Measurements from ENCODE around the gene SLC9A3.

Gene SLC9A3

GRCh38 chr5:438481-438981 lies 85.7 kb downstream of the SLC9A3 start:
- DNase-seq = no peak

- no peak for DNase-seq
Observed at GRCh38 chr5:437281-437771, 86.9 kb downstream of the SLC9A3 start.

- DNase-seq = no peak
Observed at GRCh38 chr5:436641-436975, 87.6 kb downstream of the SLC9A3 start.

GRCh38 chr5:435961-436640 lies 88.1 kb downstream of the SLC9A3 start:
- DNase-seq = no peak

DNA sequence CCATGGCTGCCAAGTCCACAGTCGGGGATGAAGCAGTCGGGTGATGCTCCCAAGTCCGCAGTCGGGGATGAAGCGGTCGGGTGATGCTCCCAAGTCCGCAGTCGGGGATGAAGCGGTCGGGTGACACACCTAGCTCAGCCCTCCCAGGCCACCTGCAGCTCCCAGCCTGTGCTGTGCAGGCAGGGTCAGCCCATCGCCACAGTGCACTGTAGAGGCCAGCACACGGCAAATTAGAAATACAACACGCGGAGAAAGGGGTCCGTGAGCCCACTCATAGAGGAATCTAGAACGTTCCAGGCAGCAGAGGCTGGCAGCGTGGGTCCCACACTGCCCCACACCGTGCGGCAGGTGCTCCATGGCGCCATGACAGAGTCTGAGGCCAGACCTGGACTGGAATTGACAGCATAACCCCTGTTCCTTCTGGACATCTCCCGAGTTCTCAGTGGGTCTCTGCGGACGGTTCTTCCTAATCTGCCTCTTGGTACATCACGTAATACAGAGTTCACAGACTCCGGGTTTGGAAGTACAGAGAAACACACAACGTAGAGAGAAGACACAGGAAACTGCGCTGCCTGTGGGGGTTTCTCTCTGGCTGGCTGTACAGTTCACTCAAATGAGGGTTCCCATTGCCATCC lies 89.0 kb downstream of the SLC9A3 start:
- no peak for DNase-seq

- no peak for DNase-seq
Observed at GRCh38 chr5:434443-435146, 89.7 kb downstream of the SLC9A3 start.

DNA sequence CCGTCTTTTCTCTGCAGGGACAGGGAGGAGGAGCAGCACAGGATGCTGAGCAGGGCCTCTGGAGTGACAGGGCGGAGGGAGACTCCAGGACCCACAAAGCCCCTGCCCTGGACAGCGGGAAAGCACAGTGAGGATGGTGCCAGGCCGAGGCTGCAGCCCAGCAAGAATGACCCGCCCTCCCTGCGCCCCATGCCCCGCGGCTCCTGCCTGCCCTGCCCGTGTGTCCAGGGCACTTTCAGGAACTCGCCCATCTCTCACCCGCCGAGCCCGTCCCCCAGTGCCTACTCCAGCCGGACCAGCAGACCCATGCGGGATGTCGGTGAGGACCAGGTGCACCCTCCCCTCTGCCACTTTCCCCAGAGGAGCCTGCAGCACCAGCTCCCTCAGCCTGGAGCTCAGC lies 90.4 kb downstream of the SLC9A3 start:
- DNase-seq = no peak

DNA sequence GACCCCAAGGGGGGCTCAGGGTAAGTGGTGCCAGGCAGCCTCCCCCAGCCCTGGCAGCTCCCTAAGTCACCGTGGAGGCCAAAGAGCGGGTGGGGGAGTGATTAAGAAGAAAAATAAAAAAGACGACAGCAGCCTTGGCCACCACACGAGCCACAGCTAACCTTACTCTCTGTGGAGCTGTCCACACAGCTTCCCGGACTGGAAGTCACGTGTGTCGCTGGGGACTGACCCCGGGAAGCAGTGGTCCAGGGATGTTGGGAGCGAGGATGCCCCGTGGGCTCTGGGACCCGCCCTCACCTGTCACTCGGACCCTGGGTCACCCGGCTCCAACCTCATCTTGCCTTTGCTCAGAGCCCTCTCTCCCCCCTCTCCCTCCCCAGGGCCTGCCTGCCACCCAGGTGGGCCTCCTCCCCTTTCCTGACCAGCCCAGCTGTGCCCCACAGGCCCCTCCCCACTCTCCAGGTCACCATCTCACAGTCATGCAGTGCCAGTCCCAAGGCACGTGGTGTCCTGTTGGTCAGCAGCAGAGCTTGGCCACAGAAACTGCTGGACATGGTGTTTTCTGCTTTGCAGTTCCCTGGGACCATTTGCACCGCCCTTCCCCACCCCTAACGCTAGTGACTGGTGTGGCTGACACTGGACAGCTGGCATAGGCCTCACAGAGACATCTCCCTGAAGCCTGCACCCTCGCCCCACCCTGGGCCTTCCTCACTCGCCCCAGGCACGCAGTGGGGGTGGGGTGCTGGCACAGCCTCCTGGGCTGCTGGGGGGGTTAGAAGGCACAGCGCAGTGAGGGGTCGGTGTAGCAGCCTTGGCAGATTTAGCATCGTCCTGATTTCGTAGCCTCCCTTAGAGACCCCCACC lies 91.1 kb downstream of the SLC9A3 start:
- no peak for DNase-seq

DNA sequence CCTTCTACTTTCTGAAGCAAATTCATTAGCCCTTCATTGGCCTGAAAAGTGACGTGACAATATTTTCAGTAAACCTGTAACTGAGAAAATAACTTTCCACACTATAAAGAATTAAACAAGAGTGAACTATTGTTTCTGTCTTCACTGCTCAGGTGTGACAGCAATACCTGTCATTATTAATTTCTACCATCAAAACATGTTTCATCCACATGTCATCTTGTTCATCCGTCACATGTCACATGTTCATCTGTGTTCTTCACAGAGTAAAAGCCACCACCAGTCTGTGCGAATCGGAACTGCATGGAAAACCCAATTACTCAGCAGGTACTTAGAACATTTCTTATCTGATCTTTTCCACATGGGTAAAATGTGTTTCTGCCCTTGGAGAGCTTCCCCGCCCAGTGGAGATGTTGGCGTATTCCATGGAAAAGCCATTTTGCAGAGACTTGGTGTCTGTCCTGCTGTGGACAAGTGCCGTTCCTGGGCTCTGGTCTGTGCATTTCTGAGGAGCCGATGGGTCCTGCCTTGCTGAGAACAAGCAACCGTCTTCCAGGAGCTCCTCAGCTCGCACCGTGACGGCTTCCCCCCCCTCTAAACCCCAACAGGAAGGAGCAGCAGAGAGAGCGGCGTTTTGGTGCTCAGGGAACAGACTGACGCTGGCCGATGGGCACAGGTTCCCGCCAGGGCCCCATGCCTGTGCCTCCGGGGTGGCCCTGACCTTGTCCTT lies 91.9 kb downstream of the SLC9A3 start:
- no peak for DNase-seq

DNA sequence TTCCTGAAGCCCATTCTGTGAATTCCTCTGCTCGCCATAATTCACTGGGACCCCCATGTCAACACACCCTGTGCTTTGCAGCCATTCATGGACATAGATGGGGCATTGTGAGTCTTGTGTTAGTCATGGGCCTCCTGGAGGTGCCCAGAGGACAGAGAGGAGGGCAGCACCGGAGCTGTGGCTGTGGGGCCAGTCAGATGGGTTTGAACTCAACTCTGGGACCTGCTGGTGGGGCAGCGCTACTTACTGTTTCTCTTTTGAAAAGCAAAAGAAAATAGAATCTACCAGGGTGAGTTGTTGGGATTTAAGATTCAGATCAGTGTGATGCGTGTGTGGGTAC lies 92.6 kb downstream of the SLC9A3 start:
- no peak for DNase-seq

DNA sequence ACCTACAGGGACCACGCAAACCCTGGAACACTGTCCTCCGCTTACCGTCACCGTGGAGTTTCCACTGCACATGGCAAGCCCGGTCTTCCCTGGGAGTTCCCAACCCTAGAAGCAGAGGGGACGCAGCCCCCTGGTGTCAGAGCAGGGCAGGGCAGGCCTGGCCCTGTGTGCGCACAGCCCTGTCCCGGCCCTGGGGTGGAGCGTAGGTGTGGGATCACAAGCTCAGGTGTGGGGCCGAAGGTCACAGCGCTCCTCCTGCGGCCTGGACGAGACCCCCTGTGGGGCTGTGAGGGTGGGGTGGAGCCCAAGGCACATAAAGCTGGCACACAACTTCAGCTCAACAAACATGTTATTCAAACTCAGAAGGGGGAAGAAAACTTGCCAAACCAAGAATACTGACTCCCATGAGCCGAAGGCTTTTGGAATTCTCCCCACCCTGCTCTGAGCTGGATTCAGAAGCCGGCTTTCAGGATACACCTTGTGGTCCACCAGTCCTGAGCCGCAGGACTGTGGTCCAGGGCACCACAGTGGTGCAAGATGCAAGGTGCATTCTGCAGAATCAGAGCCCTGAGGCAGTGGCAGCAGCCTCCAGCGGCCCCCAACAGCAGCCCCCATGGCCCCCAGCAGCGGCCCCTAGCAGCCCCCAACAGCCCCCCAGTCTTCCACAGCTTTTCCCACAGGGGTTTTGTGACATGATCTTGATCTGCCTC lies 93.1 kb downstream of the SLC9A3 start:
- DNase-seq = no peak

- DNase-seq = no peak
Observed at GRCh38 chr5:430214-430925, 93.9 kb downstream of the SLC9A3 start.

DNA sequence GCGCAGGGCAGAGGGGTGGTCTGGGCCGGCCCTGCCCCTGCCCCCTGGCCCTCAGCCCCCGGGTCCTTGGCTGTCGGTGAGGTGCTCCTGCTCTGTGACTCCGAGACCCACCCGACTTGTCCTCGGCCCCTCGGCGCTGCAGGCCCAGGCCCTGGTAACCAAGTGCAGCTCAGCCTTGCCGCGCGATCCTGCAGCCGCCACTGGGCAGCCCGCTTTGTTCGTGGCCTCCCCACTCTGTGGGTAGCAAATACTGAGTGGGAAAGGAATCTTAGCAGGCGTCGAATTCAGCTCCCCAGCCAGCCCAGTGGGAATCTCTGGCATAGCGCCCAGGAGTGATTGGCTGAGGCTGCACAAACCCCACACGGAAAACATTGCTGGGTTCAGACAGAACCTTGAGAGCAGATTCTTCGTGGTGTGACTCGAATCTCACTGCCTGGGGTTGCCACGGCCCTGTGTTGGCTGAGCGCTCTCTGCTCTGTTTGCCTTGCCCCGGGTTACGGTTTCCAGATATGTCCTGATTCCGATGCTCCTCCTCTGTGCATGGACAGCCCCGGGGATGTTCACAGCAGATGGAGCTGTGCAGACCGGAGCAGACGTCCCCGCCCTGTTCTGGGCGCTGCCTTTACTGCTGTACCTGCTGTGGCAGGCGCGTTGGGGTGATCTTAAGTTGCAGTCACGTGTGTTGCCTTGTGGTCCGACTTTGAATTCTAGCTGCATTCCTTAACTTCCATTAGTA lies 94.6 kb downstream of the SLC9A3 start:
- no peak for DNase-seq

- DNase-seq = no peak
Observed at GRCh38 chr5:428754-429452, 95.3 kb downstream of the SLC9A3 start.

DNA sequence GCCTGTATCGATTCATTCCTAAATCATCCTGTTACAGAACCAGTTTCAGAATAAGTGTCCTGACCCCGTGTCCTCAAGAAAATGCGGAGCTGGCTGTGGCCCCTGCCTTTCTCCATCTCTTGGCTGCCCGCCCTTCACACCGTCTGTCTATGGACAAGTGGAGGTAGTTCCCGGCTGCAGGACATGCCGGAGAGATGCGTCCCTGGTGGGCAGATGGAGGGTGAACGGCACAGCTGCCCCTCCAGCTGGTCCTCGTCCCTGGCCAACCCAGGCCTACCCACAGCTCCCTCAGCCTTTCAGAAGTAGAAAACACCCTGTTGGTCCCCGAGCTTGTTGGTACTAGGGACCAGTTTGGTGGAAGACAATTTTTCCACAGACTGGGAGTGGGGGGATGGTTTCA lies 96.0 kb downstream of the SLC9A3 start:
- DNase-seq = no peak

DNA sequence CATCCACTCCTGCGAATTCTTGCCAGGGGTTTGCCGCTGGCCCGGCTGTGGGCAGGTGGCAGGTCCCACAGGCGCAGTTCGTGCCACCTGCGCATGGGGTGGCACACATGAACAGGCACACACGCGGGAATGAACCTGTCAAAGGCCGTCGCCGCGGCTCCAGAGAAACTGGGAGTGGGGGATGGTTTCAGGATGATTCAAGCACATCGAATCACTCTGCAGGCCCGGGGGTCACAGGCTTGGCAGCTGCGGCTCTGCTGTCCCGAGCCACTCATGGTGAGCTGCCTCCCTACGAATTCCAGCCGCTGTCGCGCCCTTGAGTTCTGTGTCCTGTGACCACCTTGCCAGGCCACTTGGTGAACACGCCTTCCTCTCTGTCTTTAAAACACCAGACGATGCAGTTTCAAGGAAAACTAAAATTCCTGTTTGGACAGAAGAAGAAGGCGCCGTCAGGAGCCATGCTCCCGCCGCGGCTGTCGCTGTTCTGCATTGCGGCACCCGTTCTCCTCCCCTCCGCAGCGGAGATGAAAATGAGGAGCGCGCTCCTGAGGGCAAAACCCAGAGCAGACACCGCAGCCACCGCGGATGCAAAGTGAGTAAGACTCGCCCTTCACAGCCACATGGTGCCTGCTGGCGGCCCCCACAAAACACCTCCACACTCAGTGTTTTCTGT lies 96.7 kb downstream of the SLC9A3 start:
- DNase-seq = no peak

GRCh38 chr5:426392-426976 lies 97.8 kb downstream of the SLC9A3 start:
- no peak for DNase-seq

GRCh38 chr5:425714-426113 lies 98.5 kb downstream of the SLC9A3 start:
- DNase-seq = no peak
